AML-193 (cell line): ENCODE data around the gene RAD51B.

Experiments
- DNase-seq, 2 experiments: peaks; one replicate each; lab custom pipeline; 2025; lab: John Stamatoyannopoulos, UW

The RAD51B gene

DNA sequence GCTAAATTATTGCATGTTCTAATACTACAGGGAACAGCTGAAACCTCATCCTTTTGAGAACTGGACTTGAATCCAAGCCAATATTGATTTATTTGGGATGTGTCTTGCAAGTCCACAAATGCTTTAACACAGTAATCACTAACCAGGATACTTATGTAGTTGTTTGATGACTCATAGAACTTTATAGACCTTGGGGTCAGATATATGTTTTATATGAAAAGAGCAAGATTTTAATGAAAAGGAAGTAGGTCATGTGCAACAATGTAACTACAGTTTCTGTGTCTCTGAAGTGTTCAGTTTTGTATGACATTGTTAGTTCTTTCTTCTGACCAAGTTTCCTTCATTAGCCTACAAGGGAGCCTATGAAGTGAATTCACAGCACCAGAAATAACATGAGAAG, 621.2 kb downstream of the RAD51B start:
- no peak for DNase-seq

DNA sequence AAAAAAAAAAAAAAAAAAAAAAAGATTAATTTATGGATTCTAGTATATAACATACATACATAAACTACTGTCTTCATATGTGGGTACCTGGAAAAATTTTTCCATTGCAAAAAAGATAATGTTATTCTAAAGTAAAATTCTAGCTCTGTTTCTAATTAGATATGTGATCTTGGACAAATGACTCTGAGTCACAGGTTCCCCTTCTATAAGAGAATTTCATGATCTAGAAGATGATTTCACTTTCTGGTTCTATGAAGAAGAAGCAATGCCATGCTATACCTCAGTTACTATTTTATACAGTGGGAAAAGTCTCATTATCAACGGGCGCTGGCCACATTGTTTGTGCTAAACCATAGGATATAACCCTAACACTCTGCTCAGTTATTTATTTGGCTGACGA, 622.0 kb downstream of the RAD51B start:
- DNase-seq = no peak

DNA sequence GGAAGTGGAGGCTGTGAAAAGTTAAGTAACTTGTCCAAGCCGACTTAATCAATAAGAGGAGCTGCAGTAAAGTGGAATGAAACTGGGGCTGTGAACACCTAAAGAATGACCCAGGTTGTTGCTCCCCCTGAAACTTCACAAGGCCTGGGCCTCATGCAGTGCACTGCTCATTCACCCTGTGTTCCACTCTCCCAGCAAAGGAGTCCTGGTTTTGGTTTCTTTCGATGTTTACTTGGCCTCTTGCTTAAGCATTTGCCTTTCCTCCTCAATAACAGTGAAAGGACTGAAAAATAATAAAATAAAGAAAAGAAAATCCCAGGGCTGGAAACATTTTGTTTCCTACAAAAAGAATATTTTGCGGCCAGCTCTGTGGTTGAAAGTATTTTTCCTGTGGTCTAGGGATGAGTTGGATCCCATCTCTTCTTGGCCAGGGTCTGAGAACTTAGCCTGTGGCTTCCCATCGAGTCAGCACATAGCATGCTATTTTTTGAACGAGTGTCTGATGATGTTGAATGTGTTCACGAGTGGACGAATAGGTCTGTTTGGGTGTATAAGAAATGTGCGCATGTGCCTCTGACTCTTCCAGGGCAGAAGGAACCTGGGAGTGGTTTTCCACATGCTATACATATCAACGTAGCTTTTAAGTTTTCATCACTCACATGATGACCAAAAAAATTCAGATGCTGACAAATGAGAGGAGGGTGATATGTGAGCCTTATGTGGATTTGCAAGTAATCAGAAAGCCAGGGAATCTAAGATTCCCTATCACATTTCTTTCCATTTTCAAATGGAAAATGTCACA, 623.5 kb downstream of the RAD51B start:
- no peak for DNase-seq

DNA sequence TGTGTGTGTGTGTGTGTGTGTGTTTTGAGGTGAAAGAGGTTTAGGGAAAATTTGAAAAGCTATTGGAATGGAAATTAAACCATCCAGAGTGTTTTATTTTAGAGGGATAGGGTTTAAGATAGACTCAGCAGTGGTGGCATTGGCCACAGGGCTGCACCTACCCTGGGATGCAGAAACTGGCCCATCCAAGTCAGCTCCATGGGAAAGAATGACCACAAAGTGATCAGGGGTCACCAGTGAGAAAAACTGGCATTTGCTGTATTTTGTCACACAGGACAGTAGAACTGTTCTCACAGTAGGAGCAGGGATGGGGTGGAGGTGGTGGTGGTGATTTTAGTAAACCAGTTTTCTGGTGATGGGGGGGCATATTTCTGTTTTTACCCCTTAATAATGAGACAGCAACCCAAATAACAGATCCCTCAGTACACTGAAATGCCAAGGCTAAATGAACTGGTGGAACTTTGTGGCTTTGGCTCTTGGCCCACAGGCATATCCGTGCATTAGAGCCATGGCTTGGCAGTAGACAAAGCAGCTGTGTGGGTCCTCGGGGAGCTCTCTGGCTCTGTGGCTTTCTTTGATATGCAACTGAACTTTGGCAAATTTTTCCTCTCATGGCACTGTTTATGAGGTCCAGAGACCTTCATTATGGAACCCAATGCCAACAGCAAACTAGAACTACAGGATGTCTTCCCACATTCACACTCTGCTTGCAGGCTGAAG, 625.0 kb downstream of the RAD51B start:
- DNase-seq = no peak

DNA sequence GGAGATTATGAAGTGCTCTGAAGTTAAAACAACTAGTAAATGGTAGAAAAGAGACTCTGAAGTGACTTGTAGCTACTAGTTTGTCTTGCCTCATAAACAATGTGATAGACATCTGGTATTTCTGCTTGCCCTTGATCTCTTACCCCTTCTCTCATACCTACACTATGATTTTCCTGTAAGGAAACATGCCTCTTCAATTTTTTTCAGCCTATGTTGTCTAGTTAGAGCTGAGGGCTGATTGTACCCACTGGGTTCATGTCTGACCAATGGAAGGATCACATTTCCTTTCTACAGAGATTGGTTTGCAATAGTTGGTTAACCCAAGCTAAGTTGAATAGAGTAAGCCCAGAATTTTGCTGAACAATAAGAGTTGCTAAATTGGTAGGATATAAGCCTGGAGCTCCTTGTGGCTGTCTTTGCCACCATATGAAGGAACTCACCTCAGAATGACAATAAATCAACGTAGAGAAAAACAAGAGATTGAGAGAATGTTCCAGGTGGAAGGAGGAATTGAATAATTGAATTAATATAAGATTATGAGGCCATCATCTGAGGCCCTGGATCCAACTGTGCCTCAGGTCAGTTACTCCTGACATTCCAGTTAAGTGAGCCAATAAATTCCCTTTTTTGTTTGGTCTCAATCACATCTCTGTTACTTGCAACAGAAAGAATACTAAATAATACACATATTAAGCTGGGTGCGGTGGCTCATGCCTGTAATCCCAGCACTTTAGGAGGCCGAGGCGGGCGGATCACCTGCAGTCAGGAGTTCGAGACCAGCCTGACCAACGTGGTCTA, 626.9 kb downstream of the RAD51B start:
- no peak for DNase-seq

DNA sequence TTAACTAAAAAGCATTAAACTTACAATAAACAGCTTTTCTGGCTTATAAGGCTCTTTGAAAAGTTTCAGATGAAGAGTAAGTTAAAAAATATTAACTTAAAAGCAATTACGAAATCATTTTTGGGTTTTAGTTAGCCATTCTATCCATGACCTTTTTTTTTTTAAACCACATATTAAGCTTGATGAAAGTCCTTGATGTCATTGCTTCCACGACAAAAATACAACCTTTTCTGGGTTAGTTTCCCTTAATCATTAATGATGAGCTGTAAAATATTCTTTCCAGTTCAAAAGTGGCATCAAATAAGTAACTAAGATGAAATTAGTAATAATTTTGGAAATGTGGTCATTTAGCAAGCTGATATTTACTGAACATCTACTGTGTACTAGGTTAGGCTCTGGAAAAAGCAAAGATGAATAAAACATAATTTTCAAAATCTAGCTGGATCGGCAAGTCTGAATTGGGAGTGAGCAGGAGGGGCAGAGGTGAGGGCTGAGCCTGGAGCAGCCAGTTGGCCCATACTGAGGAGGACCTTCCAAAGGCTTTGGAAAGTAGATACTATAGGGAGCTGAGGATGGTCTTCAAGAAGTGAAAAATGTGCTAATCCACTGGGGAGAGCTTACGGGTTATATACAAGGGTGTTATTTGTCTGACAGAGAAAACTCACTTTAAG, 628.1 kb downstream of the RAD51B start:
- no peak for DNase-seq

DNA sequence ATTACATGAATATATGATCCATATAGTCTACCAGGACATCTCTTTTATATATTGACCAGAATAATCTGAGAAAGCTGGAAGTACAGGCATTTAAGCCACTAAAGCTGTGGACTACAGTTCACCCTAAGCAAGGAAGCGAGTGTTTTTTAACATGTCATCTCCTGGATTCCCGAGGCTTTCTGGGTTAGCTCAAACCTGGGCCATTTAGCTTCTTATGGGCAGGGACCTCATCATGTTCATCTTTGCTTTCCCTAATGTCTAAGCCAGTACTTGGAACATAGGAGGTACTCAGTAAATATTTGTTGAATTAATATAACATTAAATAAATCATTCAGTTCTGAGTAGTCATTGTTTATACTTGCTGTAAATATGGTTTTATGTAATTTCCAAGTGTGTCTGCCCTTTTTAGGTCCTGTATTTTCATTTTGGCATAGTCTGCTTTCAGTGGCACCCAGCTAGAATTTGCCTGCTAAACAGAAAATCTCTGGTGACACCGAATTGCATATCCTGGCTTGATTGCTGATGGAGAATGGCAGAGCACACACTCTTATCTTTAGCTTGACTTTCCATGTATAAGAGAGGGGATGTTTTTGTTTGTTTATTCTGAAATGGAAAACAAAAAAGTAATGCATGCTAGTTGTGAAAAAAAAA, 628.8 kb downstream of the RAD51B start:
- DNase-seq = no peak

DNA sequence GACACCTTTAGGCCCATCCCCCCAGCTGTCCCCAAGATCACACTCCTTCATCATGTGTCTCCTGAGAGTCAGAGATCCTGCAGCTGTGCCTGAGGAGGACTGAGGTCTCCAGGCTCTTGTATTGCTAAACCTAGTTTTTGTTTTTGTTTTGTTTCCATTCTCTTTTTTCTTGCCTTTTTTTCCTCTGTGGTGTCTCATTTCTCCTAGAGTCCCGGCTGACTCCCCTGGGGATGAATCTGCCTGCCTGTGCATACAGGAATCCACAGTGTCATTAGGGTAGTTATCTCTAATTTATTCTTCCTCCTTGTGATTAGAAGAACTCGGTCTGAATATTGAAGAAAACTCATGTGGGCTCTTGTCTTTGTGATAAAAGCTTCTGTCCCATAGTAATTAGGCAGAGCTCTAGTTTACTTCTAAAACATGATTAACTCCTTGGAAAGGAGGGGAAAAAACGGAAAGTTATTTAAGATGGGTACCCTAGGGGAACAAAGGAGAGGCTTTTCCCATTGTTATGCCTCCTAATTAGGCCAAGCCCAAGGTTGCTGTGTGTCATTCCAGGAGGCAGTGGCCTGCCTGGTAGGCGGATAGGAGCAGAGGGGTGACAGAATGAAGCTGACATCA, 630.1 kb downstream of the RAD51B start:
- DNase-seq = no peak

DNA sequence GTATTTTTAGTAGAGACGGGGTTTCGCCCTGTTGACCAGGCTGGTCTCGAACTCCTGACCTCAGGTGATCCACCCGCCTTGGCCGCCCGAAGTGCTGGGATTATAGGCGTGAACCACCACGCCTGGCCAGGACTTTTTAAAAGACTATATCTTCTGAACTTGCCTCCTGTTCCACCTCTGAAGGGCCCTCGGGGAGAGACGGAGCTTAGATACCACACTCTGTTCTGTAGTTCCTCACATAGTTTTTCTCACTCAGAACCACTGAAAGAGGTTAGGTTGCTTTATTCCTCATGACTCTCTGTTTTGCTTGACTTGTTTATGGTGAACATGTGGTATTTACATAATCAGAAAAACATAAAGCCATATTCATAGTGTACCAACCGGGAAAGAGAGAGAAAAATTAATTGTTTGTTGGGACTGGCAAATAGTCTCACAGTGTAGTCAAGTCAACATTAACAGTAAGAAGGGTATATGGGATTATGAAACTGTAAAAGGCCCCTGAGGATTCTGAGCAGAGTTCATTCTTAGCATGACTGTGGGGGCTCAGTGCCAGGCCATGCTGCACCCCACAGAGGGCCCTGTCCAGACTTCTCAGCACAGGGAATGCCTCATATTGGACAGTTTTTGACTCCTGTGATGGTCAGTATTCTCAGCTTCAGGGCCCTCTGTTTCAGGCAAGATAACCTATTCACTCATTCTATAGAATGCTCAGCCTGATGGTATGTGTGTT, 631.0 kb downstream of the RAD51B start:
- DNase-seq = no peak

DNA sequence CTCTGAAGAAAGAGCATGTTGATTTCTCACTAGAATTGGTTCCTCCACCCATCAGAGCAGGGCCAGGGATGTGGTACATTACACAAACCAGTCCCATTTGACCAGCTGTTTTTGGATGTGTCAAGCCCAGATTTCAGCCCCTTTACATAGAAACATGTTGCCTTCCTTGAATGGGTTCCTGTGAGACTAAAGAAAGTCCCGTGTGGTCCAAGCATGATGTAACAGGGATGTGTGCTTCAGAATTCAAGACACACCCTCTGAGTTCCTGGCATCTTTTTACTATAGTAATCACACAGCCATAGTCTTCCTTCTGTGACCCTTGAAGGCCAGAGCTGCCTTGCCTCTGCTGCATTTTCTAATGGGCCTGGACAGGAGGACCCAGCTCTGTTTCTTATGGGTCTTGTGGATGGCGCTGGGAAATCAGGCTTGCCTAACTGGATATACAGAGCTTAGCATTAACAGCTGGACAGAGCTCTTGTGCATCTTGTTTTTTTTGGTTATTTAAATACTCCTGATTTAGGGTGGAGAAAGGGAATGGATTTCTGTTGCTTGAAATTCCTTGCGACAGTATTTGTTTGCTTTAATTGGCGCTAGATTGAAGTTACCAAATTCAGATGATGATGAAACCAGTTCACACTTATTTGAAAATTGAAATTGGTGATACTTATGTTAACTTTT, 632.3 kb downstream of the RAD51B start:
- DNase-seq = no peak

DNA sequence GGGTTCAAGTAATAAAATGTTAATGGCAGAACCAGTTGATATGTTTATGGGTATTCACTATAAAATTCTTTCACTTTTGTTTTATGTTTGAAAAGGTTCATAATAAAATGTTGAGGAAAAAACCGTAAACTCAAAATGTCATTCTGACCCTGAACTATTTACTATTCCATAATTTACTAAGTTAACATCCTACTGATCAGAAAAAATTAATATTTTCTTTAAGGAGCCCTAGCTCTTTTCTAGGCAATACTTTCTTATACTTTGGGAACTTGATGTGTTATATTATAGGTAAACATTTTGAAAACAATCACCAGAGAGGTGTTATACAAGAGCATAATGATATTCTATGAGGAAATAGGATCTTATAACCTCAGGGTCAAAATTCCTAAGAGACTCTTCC, 638.7 kb downstream of the RAD51B start:
- no peak for DNase-seq

DNA sequence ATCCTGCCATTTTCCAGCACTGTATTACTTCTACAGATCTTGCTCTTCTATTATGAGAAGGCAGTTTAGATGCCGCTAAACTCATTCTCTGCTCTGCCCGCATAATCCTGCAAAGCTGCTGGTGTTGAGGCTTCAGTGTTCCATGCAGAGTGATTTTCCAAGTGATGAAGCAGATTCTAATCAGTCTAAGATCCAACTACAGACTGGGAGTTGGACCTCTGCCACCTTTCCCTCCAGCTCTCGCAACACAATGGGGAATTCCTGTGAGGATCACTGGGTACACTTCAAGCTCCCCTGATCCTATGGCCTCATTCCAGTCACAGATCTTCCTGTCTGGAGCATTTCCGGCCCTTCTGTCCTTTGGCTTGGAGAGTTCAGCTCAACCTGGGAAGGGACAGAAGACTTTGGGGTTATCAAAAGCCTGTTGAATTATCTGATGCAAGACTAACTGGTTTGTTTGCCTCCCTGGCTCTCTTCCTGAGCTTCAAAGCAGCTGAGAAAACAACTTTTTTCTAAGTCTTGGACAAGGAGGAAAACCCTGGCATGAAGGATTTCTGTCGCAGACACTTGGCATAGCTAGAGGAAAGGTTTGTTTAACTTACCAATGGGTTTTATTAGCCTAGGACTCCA, 639.4 kb downstream of the RAD51B start:
- DNase-seq = no peak

DNA sequence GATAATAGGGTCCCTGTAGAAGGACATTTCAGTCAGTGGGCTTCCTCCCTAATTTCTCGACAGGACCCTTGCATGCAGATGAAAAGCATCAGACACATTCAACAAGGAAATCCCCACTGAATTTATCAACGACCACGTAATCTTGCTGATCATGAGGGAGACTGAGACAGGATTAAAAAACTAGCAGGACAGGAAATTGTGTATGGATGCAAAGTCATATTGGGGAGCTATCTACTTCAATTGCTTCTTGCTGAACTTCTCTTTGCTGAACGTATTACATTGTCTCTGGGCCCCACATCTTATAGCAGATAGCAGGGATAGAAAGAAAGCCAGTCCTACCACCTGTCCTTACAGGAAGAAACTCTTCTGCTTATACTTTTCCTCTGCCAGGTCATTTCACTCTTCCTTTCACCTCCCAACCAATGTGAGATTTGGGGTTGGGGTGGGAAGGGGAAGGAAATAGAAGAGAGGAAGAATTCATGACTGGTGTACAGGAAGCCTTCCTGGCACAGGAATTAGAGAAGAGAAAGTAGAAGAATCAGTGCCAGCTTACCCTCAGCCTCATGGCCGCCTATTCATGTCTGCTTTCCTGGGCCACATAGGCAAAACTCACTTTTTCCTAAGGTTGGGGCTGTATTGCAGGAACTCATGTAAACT, 640.0 kb downstream of the RAD51B start:
- DNase-seq = no peak

DNA sequence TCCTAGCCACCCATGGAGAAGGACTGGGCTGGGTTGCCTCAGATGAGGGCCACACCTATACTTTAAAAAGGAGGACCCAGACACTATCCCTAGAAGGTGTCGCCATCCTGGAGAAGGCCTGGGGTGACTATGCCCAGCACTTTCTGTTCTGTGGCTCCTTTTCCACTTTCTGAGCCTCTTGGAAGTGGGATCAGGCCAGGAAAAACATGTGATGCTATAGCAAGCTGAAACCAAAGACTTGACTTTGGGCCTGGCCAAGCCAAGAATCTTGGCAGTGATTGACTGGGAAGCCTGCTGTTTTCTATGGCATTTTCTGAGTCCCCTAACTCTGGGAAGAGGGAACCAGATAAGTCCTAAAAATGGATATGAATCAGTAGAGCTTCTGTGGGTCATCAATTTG, 641.0 kb downstream of the RAD51B start:
- DNase-seq = no peak

DNA sequence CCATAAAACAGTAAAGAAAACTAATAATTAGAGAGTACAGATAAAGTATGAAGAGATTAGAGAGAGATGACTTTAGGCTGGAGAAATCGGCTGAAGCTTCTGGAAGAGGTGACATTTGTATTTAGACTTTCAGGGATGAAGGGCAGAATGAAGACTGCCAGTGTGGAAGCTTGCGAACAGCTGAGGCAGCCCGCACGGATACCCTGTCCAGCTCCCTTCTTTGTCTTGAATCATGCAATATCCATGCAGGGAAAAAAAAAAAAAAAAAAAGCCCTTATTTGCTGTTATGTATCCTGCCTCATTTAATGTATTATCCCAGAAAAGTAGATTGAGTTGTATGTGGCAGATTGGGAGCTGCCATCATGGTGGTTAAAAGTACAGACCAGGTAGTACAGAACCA, 641.5 kb downstream of the RAD51B start:
- DNase-seq = no peak

DNA sequence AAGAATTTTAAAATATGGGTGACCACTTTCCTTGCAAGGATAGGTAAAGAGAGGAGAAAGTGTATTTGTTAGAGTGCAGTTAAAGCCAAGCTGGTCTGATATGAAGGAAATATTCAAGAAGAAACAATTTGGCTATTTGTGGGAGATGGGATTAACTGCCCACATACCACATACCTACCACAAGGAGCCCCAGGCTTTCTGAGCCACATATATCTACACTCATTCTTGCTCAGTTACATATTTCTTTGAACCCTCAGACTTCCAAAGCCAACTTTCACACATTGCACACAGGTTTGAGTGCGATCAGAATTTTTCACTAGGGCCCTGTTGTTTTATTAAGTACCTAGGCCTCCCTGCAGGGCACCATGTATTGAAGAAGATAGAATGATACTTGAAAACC, 643.1 kb downstream of the RAD51B start:
- no peak for DNase-seq

DNA sequence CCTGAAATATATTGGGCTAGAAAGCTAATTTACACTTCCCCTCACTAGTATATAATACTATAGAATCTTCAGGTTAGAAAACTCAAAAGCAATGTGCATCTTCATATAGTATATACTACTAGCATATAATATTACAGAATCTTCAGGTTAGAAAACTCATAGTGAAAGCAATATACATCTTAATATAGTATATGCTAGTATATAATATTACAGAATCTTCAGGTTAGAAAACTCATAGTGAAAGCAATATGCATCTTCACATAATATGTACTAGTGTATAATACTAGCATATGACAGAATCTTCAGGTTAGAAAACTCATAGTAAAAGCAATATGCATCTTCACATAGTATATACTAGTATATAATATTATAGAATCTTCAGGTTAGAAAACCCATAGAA, 643.7 kb downstream of the RAD51B start:
- no peak for DNase-seq

DNA sequence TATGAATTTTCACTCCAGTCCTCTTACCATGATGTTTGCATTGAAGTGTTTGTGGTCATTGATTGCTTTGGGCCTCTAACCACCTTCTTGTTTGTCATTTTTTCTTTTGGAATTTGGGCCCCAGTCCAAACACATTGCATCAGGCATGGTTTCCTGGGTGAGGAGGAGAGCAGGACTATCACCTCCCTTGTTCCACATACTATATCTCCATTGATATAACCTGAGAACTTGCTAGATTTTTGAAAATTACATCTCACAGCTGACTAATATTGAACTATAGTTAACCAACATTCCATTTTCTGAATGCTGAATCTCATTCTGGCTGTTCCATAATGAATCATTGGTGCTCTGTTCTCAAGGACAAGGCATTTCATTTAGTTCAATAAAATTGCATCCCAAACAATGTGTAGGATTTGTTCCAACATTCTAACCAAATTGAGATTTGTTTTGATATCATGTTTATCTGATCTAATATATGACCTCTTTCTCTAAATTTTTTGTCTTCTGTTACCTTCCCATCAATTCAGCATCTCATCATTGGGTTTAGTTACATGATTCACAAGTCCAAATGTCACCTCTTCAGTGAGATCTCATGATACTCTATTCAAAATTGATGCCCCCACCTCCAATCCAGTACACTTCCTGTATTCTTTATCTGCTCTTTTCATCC, 644.3 kb downstream of the RAD51B start:
- no peak for DNase-seq
